Adipocyte (in vitro differentiated cells): ENCODE data around the gene JAML.

Experiments
- DNase-seq: peaks from one replicate; pipeline ENCODE4 v3.0.0-alpha.2; 2015; ENCODE audit warnings: low read depth
- H3K27me3 ChIP-seq: replicated peaks from 2 replicates; pipeline ENCODE4 v1.7.0; 2013; ENCODE audit warnings: mild to moderate bottlenecking, low read length, moderate library complexity; ENCODE audit not compliant: control insufficient read depth, insufficient read depth
- H3K36me3 ChIP-seq: 2 replicates; pipeline ENCODE4 v1.7.0; 2013; ENCODE audit warnings: low read length, mild to moderate bottlenecking, moderate library complexity; ENCODE audit not compliant: control insufficient read depth, insufficient read depth, severe bottlenecking
- H3K4me1 ChIP-seq: 2 replicates; pipeline ENCODE4 v1.7.0; 2013; ENCODE audit warnings: mild to moderate bottlenecking, low read length, moderate library complexity; ENCODE audit not compliant: control insufficient read depth, insufficient read depth
- H3K4me3 ChIP-seq: 2 replicates; pipeline ENCODE4 v1.7.0; 2013; ENCODE audit warnings: mild to moderate bottlenecking, low read length, moderate library complexity
- H3K9ac ChIP-seq: 2 replicates; pipeline ENCODE4 v1.7.0; 2013; ENCODE audit warnings: mild to moderate bottlenecking, low read length, moderate library complexity
- H3K9me3 ChIP-seq: 2 replicates; pipeline ENCODE4 v1.7.0; 2013; ENCODE audit warnings: mild to moderate bottlenecking, low read length, moderate library complexity; ENCODE audit not compliant: control insufficient read depth

Gene JAML

DNA sequence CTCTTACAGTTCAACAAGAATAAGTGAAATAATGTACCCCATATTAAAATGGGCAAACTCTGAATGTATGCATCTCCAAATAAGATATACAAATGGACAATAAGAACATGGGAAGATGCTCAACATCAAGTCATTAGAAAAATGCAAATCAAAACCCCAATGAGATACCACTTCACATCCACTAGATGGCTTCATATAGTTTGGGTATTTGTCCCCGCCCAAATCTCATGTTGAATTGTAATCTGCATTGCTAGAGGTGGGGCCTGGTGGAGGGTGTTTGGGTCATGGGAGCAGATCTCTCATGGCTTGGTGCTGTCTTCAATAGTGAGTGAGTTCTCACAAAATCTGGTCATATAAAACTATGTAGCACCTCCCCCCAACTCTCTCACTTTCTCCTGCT is 33.6 kb upstream of the JAML start:
- no peak for DNase-seq
- Histone ChIP-seq H3K9me3 (no peaks in the 10 kb centered on the region), H3K27me3 (peaks cover 47% of the 10 kb centered on the region), H3K4me1 (no peaks in the 10 kb centered on the region), H3K4me3 (no peak overlapping the region), H3K9ac (no peak overlapping the region), H3K36me3 (no peaks in the 10 kb centered on the region)

DNA sequence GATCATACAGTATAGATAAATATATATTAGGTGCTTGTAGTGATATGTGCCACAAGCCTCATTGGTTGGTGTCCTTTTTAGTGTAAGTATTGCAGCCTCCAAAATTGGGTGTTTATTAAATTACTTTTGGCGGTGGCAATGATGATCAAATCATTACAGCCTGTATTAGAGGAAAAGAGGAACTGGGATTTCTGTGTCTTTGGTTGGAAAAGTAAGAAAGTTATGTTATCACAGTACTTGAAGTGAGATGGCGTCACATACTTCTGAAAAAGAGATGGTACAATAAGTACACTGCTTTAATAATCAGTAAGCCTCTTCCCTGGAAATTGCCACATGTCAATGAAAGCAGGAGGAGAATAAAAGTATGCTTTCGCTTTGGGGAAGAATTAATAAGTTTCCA is 27.9 kb upstream of the JAML start:
- H3K27me3 ChIP-seq: peaks cover 13% of the 10 kb centered on the region

DNA sequence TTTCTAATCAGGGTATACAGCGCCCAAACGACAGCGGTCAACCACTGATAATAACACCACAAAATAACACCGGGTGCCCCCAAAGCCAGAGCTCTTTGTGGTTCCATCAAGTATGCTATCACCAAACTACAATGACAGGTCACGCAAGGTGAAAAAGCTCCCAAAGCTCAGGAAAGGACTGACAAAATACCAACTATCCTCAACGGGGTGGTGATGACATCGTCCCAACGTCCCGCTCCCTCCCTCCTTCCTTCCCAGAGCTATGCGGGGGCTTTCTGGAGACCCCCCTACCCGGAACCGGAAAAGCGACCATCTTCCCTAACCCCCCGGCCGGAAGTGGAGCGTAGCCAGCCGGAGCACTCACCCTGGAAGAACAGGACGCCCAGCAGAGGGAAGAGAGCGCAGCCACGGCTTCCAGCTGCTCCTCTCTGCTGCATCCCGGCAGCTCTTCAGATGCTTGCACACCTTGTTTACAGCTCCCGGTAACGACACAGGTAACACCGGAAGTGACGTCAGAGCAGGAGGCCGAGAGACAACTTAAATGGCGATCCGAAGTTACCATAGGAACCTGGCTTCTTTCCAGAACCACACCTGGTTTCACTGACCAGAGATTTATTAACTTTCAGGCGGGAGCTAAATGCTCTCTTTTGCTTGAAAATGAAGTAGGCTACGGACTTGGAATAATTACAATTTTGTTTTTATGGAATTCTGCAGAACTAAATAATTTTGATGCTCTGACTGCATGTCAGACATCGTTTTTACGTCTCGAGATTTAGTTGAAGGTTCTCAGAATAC is 27.2 kb upstream of the JAML start, which contains the start of gene MPZL3:
Gene MPZL3, minus strand, starts transcription at position 508 of the 795 bp plus-strand sequence. Its CDS starts 71 bp downstream, at position 437.
- H3K36me3 ChIP-seq: no peaks in the 10 kb centered on the region
- H3K9me3 ChIP-seq: no peaks in the 10 kb centered on the region
- peaks cover 2% of the 10 kb centered on the region for H3K4me1 ChIP-seq
- H3K27me3 ChIP-seq: peaks cover 9% of the 10 kb centered on the region
- H3K4me3 ChIP-seq: peak within 1 kb of the TSS; percentile 85
- peak; percentile 66 for DNase-seq
- peak within 1 kb of the TSS; percentile 25 for H3K9ac ChIP-seq

More for the DNA sequence above, 27.9 kb upstream of the JAML start:
- Histone ChIP-seq H3K4me3 (peak overlapping the region; percentile 85), H3K36me3 (no peaks in the 10 kb centered on the region), H3K4me1 (peaks cover 2% of the 10 kb centered on the region), H3K9me3 (no peaks in the 10 kb centered on the region), H3K9ac (no peak overlapping the region)
- DNase-seq: no peak

DNA sequence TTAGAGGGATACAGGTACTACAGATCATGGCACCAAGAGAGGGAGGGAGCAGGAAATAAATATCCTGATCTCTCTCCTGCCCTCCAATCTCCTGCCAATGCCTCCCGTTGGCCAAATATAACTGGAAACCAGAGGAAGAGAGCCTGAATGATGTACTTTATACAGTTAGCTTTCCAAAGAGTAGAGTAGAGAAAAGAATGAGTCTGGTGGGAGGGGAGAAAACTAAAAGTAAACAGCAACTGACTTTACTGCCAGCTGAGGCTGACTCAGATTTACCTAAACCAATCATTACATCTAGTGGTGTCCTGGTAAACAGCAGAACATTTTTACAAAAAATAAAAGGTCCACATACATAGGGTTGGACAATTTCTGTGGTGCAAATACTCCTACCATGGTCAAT is 22.2 kb upstream of the JAML start:
- no peaks in the 10 kb centered on the region for H3K9me3 ChIP-seq
- H3K36me3 ChIP-seq: no peaks in the 10 kb centered on the region
- H3K27me3 ChIP-seq: peaks cover 8% of the 10 kb centered on the region
- H3K4me3 ChIP-seq: no peak overlapping the region
- H3K9ac ChIP-seq: no peak overlapping the region
- no peaks in the 10 kb centered on the region for H3K4me1 ChIP-seq
- DNase-seq: no peak

DNA sequence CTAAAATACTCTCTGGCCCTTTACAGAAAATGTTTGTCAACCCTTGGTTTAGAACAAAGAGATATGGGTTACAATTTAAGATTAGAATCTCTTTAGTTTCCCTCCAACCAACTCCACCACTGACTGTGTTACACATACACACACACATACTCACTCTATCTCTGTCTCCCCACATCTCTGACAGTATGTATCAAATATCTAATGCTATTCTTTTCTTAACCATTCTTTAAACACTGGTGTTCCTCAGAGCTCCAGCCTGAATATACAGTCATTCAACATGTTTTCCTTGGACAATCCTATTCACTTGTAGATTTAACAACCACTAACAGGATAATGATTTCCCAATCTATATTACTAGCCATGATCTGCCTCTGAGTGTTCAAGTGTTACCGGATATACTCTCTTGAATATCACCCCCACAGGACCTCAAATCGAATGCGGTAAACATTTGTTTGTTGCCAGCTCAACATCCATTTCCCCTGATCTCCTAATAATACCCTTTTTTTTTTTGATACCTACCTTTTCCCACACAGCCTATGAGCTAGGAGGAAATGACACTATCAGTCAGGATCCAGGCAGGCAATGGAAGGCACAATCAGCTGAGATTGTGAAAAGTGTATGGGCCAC is 21.2 kb upstream of the JAML start:
- no peak for DNase-seq
- no peaks in the 10 kb centered on the region for H3K9me3 ChIP-seq
- H3K36me3 ChIP-seq: no peaks in the 10 kb centered on the region
- H3K4me3 ChIP-seq: no peak overlapping the region
- peaks cover 8% of the 10 kb centered on the region for H3K27me3 ChIP-seq
- peaks cover 8% of the 10 kb centered on the region for H3K4me1 ChIP-seq
- H3K9ac ChIP-seq: no peak overlapping the region

DNA sequence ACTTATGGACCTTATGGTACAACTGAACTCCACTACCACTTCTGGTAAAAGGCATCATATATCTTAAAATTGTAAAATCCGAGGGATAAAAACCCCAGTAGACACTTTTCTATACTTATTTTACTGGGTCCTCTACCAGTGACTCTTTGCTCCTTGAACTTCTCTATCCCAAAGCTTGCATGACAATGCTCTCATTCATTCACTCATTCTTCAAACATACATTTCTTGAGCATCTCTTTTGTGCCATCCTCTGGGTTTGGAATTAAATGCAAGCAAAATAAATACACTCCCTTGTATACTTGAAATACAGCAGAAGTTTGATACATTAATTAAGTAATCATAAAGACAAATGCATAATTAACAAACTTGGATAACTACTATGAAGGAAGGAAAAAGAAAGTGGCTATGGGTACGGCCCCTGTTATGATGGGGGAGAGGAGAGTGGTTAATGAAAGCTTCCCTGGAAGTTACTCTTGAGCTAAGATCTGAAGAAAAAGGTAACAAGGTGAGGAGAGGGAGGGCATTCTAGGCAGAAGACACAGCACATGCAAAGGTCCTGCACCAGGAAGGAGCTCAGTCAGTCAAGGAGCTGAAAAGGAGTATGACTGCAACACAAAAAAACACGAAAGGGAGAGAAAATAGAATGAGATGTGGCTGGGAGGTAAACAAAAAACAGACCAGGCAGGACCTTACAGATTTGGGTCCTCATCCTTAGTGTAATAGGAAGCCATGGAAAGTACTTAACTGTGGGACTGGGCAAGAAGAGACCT is 19.4 kb upstream of the JAML start:
- Histone ChIP-seq H3K9ac (no peak overlapping the region), H3K36me3 (no peaks in the 10 kb centered on the region), H3K27me3 (peaks cover 8% of the 10 kb centered on the region), H3K4me1 (peaks cover 11% of the 10 kb centered on the region), H3K4me3 (no peak overlapping the region), H3K9me3 (no peaks in the 10 kb centered on the region)
- DNase-seq: no peak

- no peaks in the 10 kb centered on the region for H3K9me3 ChIP-seq
- H3K27me3 ChIP-seq: peaks cover 8% of the 10 kb centered on the region
- no peak overlapping the region for H3K9ac ChIP-seq
- H3K36me3 ChIP-seq: no peaks in the 10 kb centered on the region
- peaks cover 11% of the 10 kb centered on the region for H3K4me1 ChIP-seq
- H3K4me3 ChIP-seq: no peak overlapping the region
- no peak for DNase-seq
Observed at GRCh38 chr11:118243161-118243560, 18.4 kb upstream of the JAML start.

DNA sequence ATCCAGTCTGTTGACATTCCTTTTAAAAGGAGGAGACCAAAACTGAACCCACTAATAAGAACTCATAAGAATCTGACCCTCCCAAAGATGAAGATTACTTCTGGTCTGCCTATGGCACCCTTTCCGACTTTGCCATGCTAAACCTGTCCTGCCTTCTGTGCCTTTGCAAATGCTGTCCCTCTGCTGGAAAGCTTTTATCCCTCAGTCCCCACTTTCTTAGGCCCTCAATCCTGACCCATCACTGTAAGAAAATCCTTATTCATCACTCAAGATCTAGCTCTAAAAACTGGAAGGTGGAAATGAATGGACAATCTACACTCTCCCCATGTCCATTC is 16.9 kb upstream of the JAML start:
- no peak overlapping the region for H3K4me3 ChIP-seq
- no peaks in the 10 kb centered on the region for H3K36me3 ChIP-seq
- DNase-seq: no peak
- no peaks in the 10 kb centered on the region for H3K9me3 ChIP-seq
- peaks cover 9% of the 10 kb centered on the region for H3K27me3 ChIP-seq
- H3K9ac ChIP-seq: no peak overlapping the region
- peaks cover 11% of the 10 kb centered on the region for H3K4me1 ChIP-seq

DNA sequence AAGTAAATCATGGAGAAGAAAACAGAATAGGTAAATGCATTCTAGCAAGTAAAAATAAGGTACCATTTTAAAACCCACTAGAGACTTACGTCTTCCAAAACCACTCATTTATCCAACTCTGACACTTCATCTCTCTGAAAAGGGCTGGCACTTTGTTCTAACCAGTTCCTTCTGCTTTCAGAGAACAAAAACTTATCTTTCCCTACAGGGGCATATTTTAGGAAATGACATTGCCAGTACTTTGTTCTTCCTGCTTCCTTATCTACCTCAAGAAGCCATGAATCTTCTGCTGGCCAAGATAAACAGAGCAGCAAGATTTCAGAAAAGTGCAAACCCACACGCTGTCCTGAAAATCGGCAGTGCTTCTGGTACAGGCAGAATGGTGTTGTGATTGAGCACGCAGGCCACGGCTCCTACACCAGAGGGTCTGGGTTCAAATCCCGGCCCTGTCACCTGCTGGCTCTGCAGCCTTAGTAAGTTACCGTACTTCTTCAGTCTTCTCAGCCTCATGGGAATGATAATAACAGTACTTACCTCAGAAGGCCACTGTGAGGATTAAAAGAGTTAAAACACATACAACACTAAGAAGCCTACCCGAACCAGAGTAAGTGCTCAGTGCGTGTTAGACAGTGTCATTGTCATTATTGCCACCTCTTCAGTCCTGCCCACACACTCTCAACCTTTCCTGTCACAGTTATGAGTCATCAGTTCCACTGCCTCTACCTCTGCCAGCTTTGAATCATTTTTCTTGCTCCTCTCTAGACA is 16.4 kb upstream of the JAML start:
- Histone ChIP-seq H3K9me3 (no peaks in the 10 kb centered on the region), H3K4me3 (no peak overlapping the region), H3K4me1 (peaks cover 11% of the 10 kb centered on the region), H3K36me3 (no peaks in the 10 kb centered on the region), H3K27me3 (peaks cover 15% of the 10 kb centered on the region), H3K9ac (no peak overlapping the region)
- DNase-seq: peak; percentile 6

- Histone ChIP-seq H3K36me3 (no peaks in the 10 kb centered on the region), H3K9me3 (no peaks in the 10 kb centered on the region), H3K27me3 (peaks cover 27% of the 10 kb centered on the region), H3K4me1 (peaks cover 11% of the 10 kb centered on the region), H3K9ac (no peak overlapping the region), H3K4me3 (no peak overlapping the region)
- no peak for DNase-seq
Observed at GRCh38 chr11:118239509-118240205, 14.8 kb upstream of the JAML start.
